ENCODE data around the gene CEP20. TPM values are rescaled to one million over a fixed set of nuclear protein-coding genes. Genes with fewer than 3 reads are reported as not detected.

Gene CEP20
- total and polyA plus RNA-seq, 2 of the 8 experiments (the other 6 are each of a cell fraction or from before 2014, with no cell fraction given), result 16.2 to 49.0 TPM

DNA sequence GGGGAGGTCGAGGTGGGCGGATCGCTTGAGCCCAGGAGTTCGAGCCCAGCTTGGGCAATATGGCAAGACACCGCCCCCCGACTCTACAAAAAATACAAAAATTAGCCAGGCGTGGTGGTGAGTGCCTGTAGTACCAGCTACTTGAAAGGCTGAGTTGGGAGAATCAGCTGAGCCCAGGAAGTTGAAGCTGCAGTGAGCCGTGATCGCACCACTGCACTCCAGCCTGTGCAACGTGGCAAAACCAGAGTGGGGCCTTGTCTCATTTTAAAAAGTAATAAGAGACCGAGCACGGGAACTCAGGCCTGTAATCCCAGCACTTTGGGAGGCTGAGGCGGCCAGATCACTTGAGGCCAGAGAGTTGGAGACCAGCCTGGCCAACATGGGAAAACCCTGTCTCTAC is 36.6 kb upstream of the CEP20 start:
- Histone ChIP-seq H2AK5ac (ENCODE audit: low read depth, low read length) (no peak overlapping the region), H2BK15ac (ENCODE audit: low read length) (no peak overlapping the region), H3K36me3 (ENCODE audit: control insufficient read depth in 2 of 4, insufficient read depth in 4 of 4, low read length in 3 of 4) (no peaks in the 10 kb centered on the region), H3K18ac (ENCODE audit: extremely low read depth, low read length) (no peak overlapping the region), H3K23me2 (ENCODE audit: low read depth, low read length) (no peaks in the 10 kb centered on the region), H3K79me1 (ENCODE audit: low read depth, low read length) (no peaks in the 10 kb centered on the region), H4K5ac (ENCODE audit: insufficient read length, low read depth, low read length) (no peak overlapping the region), H3K9me3 (ENCODE audit: insufficient read depth in 2 of 2, low read depth in 1 of 2, low read length in 1 of 2) (no peaks in the 10 kb centered on the region), H4K20me1 (replicated peaks in 1 of 2; ENCODE audit: control insufficient read depth in 1 of 2, insufficient read depth in 2 of 2, low read length in 2 of 2) (no peaks in the 10 kb centered on the region), H3K23ac (ENCODE audit: insufficient read length) (no peak overlapping the region), H3K4me2 (ENCODE audit: insufficient read depth in 1 of 2, low read depth in 2 of 2, low read length in 2 of 2) (no peak overlapping the region), H2AFZ (ENCODE audit: low read length) (no peak overlapping the region), H3K27ac (ENCODE audit: low read depth, low read length) (no peak overlapping the region), H3K4me1 (replicated peaks in 1 of 4; ENCODE audit: control insufficient read depth in 3 of 4, insufficient read depth in 4 of 4, low read length in 3 of 4) (no peaks in the 10 kb centered on the region; a peak in 1 of 7 replicates), H3K56ac (replicated peaks; ENCODE audit: insufficient read length, low read depth, low read length) (no peak overlapping the region), H3K4ac (replicated peaks; ENCODE audit: insufficient read length, low read depth, low read length) (no peak overlapping the region), H3K9ac (replicated peaks in 1 of 4; ENCODE audit: extremely low read depth in 1 of 4, low read depth in 3 of 4, low read length in 3 of 4) (no peak overlapping the region; a peak in 1 of 7 replicates), H2BK20ac (ENCODE audit: low read length) (no peak overlapping the region), H2BK5ac (ENCODE audit: low read depth, low read length) (no peak overlapping the region), H2BK12ac (ENCODE audit: low read depth, low read length) (no peak overlapping the region), H4K8ac (ENCODE audit: extremely low read depth, insufficient read depth, low read length) (no peak overlapping the region), H4K91ac (replicated peaks; ENCODE audit: insufficient read length, low read length) (no peak overlapping the region), H3K79me2 (ENCODE audit: control insufficient read depth in 1 of 2, insufficient read depth in 2 of 2, low read length in 2 of 2) (no peaks in the 10 kb centered on the region), H3K27me3 (replicated peaks in 1 of 4; ENCODE audit: control insufficient read depth in 3 of 4, extremely low read depth in 1 of 4, insufficient read depth in 3 of 4, low read length in 3 of 4) (no peaks in the 10 kb centered on the region), H2BK120ac (replicated peaks; ENCODE audit: low read depth, low read length) (no peak overlapping the region), H3K4me3 (ENCODE audit: extremely low read depth in 1 of 4, insufficient read depth in 2 of 4, low read depth in 3 of 4, low read length in 4 of 4) (no peak overlapping the region), H3K14ac (ENCODE audit: insufficient read length) (no peak overlapping the region)
- ChIA-PET POLR2A (ENCODE audit: partially characterized antibody) (interaction anchor here (1.0 to 1.6 kb wide), 2 partner anchors 26 to 37 kb away, joined by 3 to 5 read pairs; partner anchors contain the start of gene CEP20), CTCF (ENCODE audit: partially characterized antibody) (interaction anchor here (0.8 to 2.1 kb wide), 2 partner anchors 12 to 22 kb away, joined by 3 to 9 read pairs; no protein-coding TSS in a partner anchor)
- 95% methylated on average over 13 of the region's 13 CpGs; no CpG with 5 or more reads in 1 of the 2 experiments for WGBS, 2 experiments (ENCODE audit: extremely low coverage in 1 of 2, insufficient coverage in 1 of 2, insufficient read length in 1 of 2, insufficient replicate concordance in 2 of 2, low coverage in 1 of 2, low lambda C conversion rate in 2 of 2, missing lambda C conversion rate in 1 of 2)
- no peak for FAIRE-seq
- no peak for DNase-seq (ENCODE audit: low read depth in 1 of 2, low spot score in 2 of 2)
- TF ChIP-seq JUN (IDR thresholded peaks at IDR 0.05; ENCODE audit: low read depth, low read length) (no peak), BCL11A (IDR thresholded peaks at IDR 0.05; ENCODE audit: low read depth in 2 of 2, low read length in 2 of 2) (no peak), SP1 (IDR thresholded peaks at IDR 0.05; ENCODE audit: low read depth, low read length) (no peak), CEBPB (IDR thresholded peaks at IDR 0.05; ENCODE audit: low read depth, low read length) (no peak), POLR2AphosphoS5 (IDR thresholded peaks at IDR 0.05; ENCODE audit: low read depth, low read length) (no peak), GABPA (IDR thresholded peaks at IDR 0.05; ENCODE audit: borderline replicate concordance, insufficient read depth, low read length) (no peak), ASH2L (IDR thresholded peaks at IDR 0.05; ENCODE audit: low read length) (no peak), NRF1 (IDR thresholded peaks at IDR 0.05; ENCODE audit: low read depth, low read length) (no peak), SIRT6 (IDR thresholded peaks at IDR 0.05; ENCODE audit: low read length) (no peak), SP2 (IDR thresholded peaks at IDR 0.05; ENCODE audit: low read length) (no peak), EZH2 (IDR thresholded peaks at IDR 0.05; ENCODE audit: low read depth, low read length, severe bottlenecking) (no peak), NANOG (IDR thresholded peaks at IDR 0.05; ENCODE audit: insufficient read depth, low read depth, low read length, poor library complexity, severe bottlenecking) (no peak)
- TF ChIP-seq, protein P1, sequence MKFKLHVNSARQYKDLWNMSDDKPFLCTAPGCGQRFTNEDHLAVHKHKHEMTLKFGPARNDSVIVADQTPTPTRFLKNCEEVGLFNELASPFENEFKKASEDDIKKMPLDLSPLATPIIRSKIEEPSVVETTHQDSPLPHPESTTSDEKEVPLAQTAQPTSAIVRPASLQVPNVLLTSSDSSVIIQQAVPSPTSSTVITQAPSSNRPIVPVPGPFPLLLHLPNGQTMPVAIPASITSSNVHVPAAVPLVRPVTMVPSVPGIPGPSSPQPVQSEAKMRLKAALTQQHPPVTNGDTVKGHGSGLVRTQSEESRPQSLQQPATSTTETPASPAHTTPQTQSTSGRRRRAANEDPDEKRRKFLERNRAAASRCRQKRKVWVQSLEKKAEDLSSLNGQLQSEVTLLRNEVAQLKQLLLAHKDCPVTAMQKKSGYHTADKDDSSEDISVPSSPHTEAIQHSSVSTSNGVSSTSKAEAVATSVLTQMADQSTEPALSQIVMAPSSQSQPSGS (IDR thresholded peaks at IDR 0.05; ENCODE audit: low read length), result no peak
